Skeletal muscle cell (primary cell): ENCODE results near the gene TBCB.
A peak's percentile ranks its signal among the peaks of the same experiment; 100 is the strongest.

Experiments
- DNase-seq: peaks from one replicate; pipeline ENCODE4 v3.0.0-alpha.2; 2010; ENCODE audit warnings: low read depth
- H3K4me3 ChIP-seq: 2 replicates; pipeline ENCODE4 v1.5.1; 2011; ENCODE audit warnings: low read depth, mild to moderate bottlenecking, control low read depth, low read length, moderate library complexity

The TBCB gene

DNA sequence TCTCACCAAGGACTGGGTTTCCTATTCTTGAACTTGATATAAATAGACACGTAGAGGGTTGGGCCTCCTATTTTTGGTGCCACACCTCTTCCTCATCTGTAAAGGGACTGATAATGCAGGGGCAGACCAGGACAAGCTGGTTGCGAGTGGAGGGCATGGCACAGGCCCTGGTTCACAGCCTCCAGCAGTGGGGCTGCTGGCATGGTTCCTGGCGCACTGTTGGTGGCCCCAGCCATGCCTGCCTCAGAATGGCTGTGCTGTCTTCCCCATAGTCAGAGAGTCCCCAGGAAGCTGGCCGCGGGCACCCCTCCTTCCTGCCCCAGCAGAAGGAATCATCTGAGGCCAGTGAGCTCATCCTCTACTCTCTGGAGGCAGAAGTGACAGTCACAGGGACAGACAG, 14.8 kb upstream of the TBCB start:
- no peak for DNase-seq
- H3K4me3 ChIP-seq = no peak overlapping the region

DNA sequence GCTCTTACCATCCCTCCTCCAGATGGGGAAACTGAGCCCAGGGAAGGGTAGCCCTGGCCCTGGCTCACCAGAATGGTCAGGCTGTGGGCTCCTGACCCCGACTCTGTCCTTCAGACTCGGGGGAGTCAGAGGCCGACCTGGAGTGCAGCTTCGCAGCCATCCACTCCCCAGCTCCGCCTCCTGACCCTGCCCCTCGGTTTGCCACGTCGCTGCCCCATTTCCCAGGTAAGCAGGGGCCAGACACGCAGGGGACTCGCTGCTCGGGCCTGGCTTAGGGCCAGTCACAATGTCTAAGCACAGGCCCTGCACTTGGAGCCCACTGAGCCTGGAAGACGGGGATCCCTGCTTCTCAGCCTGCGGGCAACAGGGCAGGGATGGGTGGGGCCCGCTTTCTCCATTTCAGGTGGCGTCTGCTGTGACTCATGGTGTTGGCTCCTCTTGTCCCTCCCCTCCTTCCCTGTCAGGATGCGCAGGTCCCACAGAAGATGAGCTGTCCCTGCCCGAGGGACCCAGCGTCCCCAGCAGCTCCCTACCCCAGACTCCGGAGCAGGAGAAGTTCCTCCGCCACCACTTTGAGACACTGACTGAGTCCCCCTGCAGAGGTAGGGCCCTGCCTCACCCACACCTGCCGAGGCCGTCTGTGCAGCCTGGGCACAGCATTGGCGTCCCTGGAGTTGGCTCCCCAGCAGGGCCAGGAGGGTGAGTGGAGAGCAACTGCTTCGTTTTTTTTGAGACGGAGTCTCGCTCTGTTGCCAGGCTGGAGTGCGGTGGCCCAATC, 13.5 kb upstream of the TBCB start:
- no peak overlapping the region for H3K4me3 ChIP-seq
- no peak for DNase-seq

DNA sequence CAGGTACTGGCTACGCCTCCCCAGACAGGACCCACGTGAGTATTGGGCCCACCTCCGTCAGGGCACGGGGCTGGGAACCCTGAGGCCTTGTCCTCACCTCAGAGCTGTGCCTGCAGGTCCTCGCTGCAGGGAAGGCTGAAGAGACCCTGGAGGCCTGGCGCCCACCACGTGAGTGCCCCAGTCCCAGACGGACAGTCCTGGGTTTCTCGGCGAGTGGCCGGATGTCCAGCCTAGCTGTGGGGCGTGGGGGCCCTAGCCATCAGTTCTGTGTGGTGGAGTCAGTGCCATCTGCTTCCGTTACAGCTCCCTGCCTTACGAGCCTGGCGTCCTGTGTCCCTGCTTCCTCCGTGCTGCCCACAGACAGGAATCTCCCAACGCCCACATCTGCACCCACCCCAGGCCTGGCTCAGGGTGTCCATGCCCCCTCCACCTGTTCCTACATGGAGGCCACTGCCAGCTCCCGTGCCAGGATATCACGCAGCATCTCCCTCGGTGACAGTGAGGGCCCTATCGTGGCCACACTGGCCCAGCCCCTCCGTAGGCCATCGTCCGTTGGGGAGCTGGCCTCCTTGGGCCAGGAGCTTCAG, 12.1 kb upstream of the TBCB start:
- no peak overlapping the region for H3K4me3 ChIP-seq
- no peak for DNase-seq

DNA sequence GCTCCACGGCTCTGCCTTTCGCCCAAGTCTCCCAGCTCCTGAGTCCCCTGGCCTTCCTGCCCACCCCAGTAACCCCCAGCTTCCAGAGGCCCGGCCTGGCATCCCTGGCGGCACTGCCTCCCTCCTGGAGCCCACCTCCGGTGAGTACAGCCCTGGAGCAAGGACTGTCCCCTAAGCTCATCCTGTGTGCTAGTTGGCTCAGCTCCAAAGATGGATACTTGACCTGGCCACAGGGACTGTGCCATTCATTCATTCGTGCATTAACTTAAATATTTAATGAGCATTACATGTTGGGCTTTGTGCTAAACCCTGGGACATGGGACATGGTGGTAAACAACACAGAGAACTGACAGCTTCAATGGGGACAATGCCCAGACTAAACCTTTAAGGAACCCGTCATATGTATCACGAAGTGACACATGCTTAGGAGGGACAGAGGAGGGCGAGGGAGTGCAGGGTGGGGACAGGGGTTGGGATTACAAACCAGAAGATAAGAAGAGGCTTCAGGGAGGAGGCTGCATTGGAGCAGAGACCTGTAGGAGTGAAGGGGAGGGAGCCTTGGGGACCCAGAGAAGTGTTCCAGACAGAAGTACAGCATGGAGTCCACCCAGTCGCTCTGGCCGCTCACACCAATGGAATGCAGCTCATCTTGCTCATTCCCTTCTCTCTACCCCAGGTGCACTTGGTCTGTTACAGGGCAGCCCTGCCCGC, 11.3 kb upstream of the TBCB start:
- no peak for DNase-seq
- H3K4me3 ChIP-seq = no peak overlapping the region

DNA sequence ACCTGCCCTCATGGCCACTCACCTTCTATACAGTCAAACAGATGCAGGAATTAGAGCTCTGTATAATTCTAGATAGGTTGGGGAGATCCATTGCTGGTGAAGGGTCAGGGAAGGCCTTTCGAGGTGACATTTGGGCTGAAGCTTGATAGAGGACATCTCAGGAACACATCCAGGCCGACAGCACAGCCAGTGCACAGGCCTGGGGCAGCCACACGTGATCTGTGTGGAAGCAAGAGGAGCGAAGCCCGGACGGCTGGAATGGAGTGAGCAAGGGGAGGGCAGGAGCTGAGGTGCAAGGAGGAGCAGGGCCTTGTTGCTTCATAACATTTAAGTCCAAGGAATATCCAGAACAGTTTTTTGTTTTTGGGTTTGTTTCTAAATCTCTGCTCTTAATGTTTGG, 8.8 kb upstream of the TBCB start:
- no peak for DNase-seq
- no peak overlapping the region for H3K4me3 ChIP-seq

DNA sequence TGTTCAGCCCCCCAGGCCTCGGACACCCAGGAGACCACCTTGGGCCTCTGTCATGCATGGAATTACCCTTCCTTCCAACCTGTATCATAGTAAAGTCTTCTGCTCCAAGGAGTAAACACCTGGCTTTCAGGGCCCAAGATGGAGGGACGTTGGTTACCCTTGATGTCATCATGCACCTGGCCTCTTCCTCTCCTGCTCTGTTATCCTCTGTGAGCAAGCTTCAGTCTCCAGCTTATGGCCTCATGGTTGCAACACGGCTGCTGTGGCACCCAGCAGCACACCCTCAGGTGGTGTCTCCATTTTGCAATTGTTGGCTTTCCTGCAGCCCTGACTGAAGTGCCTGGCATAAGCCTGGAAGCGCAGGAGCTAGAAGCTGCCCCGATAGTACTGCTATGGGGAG, 8.3 kb upstream of the TBCB start:
- no peak for DNase-seq
- no peak overlapping the region for H3K4me3 ChIP-seq

DNA sequence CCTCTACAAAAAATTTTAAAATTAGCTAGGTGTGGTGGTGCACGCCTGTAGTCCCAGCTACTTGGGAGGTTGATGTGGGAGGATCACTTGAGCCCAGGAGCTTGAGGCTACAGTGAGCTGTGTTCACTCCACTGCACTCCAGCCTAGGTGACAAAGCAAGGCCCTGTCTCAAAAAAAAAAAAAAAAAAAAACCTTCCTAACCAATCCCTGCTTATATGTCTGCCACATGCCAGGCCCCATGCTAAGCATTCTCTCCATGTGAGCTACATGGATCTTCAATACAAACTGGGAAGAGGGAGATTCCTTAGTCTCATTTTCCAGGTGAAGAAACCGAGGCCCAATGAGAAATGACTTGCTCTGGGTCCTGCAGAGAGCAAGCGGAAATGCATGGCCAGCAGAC, 6.6 kb upstream of the TBCB start:
- no peak for DNase-seq
- no peak overlapping the region for H3K4me3 ChIP-seq

DNA sequence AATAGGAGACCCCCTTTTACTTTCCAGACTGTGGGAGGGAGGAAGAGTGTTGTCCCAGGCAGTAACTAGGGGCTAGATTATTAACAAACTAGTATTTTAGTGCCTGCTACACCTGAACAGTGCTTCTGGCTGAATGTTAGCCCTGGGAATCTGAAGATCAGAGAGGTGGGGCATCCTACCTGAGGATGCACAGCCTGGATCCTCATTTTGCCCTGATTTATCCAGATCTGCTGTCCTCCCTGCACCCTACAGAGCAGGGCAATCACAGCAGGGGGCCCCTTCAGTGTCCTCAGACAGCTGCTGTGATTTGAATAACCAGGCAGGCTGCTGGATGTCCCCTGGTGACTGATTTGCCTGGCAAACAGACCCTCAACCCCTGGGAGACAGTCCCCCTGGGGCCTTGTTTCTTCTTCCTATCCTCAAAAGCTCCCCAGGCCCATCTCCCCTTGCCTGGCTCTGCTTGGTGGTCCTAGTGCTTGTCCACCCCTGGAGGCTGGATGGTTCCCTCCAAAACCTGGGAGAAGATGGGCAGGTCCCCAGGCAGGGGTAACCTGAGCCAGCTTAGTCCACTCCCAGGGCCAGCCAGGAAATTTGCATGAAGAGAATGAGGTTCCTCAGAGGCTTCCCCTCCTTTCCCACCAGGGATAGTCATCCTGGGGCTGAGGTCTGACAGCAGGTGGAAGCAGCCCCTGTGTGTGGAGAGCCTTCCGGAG, 4.6 kb upstream of the TBCB start, which contains the start of gene OVOL3:
TSS of gene OVOL3 (plus strand) at position 657 of the 713 bp plus-strand sequence. CDS start 60 bp downstream, outside the sequence.
- DNase-seq = no peak

DNA sequence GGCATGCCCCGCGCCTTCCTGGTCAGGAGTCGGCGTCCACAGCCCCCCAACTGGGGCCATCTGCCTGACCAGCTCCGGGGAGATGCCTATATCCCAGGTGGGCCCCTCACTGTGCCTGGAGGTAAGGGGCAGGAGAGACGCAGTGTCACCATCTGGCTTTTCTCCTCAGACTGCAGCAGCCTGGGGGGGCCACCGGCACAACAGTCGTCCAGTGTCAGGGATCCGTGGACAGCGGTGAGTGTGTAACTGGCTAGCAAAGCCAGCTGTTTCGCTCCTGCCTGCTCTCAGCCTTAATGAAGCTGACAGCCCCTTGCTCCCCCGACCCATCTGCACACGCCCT, 4.1 kb upstream of the TBCB start:
- DNase-seq = no peak
- no peak overlapping the region for H3K4me3 ChIP-seq

More for the DNA sequence above, 4.6 kb upstream of the TBCB start, which contains the start of gene OVOL3:
- no peak within 1 kb of the TSS for H3K4me3 ChIP-seq

DNA sequence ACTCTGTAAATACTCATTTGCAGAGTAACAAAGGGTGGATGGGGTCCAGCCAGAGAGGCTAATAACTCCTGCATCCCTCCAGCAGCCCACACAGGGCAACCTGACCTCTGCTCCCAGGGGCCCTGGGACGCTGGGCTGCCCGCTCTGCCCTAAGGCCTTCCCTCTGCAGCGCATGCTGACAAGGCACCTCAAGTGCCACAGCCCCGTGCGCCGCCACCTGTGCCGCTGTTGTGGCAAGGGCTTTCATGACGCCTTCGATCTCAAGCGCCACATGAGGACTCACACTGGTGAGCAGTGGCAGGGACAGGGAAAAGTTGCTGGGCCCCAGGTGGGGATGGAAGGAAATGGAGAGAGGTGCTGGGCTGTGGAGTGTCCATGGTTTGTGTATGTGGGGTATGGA, 2.6 kb upstream of the TBCB start:
- no peak overlapping the region for H3K4me3 ChIP-seq
- no peak for DNase-seq

DNA sequence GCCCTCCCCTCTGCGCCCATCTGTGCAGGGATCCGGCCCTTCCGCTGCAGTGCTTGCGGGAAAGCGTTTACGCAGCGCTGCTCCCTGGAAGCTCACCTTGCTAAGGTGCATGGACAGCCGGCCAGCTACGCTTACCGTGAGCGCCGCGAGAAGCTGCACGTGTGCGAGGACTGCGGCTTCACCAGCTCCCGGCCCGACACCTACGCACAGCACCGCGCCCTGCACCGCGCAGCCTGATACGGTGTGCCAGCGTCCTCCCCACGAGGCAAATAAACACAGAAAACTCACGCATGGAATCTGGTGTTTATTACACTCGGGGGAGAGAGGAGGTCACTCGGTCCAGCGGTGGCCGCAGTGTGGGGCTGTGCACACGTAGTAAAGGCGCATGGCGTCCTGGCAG, 1.8 kb upstream of the TBCB start:
- DNase-seq = no peak
- peak overlapping the region; percentile 90 for H3K4me3 ChIP-seq

DNA sequence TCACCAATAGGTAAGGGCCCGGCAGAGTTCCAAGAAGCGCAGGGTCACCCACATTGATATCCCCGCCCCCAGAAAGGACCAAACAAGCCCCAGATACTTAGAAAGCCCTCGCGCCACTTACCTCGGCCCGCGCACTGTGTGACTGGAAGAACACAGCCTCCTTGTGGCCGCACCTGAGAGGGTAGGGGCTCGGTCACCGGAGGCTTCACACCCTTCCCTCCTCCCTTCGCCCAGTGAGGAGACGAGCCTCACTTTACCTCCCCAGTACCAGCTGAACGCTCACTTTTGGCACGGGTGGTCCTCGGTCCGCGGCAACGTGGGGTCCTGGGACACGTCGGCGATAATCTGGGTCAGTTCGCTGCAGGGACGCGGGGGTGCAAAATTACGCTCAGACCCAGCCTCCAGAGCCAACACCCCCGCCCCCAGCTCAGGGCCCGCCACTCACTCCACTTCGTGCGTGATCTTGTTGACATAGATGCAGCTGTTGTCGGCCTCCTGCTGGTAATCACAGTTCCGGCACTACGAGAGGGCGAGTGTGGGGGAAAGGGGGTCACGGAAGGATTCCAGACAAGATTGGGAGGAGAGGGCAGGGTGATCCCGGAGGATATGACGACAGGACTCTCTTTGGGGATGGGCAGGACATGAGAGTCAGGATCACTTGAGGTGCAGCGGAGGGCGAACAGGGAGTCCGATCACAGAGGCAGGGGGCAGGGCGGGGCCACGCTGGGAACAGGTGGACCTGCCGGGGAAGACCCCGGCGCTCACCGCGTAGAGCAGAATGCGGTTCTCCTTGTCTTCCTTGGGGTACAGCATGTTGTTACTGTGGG, 1.2 kb upstream of the TBCB start:
- H3K4me3 ChIP-seq = peak overlapping the region; percentile 90
- DNase-seq = no peak

DNA sequence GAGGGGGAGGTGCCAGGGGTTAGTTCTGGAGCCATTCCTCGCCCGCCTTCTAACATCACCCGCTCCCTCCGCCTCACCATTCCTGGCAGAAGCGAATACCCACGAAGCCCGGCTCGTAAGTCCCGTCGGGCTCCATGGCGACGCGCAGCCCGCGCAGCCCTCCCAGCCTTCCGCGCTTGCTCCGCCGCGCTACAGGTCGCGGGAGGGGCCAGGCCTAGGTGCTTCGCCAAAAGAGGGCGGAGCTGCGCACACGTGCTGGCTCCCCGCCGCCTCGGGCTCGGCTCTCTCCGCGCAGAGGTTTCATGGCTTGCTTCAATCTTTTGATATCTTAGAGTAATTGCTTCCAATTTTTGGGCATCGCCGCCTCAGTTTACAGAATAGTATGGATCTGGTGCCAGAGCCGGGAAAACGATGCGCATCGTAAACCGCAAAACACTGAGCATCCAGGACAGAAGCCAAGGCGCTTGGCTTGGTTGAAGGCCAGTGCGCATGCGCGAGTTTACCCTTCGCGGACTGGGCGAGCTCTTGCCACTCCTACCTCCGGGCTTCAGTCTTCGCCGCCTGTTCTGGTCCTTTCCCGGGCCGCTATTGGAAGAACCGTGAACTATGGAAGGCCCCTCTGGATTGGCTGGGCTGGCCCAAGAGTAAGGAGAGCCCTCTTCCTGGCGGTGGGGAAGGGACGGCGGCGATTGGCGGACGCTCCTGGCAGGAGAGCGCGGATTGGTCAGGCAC, 381 bp upstream of the TBCB start, which contains the start of gene POLR2I:
TSS of gene POLR2I (minus strand) at position 155 of the 732 bp plus-strand sequence. CDS start at position 136, 19 bp downstream.
- DNase-seq = peak; percentile 99

DNA sequence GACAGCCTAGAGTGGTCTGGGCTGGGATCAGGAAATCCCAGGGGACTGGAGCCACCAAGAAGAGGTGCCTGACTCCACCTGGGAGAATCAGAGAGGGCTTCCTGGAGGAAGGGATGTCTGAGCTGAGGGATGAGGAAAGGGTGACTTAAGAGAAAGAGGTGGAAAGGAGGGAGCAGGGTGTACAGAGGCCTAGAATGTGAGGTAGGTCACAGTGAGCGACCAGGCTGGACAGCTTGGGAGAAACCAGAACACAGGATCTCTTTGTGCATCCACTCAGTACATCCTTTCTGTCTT, 1.0 kb downstream of the TBCB start:
- peak overlapping the region; percentile 90 for H3K4me3 ChIP-seq
- no peak for DNase-seq

More for the DNA sequence above, 381 bp upstream of the TBCB start, which contains the start of gene POLR2I:
- H3K4me3 ChIP-seq = peak within 1 kb of the TSS; percentile 90

DNA sequence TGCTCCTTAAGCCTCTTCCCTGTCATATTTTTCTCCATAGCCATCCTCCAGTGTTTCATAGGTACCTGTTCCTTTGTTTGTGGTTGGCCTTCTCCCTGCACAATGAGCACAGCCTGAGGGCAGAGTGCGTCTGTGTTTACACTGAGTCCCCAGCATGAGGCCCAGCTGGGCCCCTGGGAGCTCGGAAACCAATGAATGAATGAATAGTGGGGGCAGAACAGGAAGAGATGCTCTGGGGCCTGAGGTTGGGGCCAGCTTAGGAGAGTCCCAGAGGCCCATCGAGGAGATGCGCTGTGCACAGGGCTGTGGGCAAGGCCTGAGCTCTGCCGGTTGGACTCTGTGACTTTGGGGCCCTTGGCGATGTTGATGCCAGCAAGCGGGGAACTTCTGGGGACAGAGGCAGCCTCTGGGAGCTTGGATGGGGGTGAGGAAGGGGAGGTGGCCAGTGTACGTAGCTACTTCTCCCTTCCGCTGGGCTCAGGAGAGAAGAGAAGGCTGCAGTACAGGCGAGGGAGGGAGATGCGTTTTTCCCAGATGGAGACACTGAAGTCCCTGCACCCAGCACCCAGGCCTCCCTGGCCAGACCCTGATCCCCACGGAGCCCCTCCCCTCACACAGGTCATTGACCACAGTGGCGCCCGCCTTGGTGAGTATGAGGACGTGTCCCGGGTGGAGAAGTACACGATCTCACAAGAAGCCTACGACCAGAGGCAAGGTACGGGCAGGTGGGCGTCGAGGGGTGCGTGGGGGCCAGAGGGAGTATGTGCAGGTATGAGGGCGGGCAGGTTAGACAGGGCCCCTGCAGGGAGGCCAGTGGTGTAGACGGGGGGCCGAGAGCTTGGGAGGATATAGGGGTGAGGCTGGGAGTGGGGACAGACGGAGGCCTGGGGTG, 5.1 kb downstream of the TBCB start:
- no peak overlapping the region for H3K4me3 ChIP-seq
- DNase-seq = no peak

DNA sequence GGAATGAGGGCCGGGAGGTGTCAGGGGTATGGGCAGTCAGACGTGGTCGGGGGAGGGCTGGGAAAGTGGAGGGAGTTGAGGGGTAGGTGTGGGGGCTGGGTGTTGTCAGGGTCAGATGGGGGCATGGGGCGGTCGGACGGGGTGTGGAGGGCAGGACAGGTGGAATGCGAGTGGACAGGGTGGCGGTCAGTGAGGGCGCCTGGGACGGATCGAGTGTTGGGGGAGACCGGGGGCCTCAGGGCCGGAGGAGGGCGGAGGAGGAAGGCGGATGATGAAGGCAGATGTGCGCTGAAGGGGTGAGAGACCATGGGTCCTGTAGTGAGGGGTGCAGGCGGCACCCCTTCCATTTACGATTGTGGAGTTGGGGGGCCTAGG, 5.7 kb downstream of the TBCB start:
- DNase-seq = no peak
- H3K4me3 ChIP-seq = no peak overlapping the region

DNA sequence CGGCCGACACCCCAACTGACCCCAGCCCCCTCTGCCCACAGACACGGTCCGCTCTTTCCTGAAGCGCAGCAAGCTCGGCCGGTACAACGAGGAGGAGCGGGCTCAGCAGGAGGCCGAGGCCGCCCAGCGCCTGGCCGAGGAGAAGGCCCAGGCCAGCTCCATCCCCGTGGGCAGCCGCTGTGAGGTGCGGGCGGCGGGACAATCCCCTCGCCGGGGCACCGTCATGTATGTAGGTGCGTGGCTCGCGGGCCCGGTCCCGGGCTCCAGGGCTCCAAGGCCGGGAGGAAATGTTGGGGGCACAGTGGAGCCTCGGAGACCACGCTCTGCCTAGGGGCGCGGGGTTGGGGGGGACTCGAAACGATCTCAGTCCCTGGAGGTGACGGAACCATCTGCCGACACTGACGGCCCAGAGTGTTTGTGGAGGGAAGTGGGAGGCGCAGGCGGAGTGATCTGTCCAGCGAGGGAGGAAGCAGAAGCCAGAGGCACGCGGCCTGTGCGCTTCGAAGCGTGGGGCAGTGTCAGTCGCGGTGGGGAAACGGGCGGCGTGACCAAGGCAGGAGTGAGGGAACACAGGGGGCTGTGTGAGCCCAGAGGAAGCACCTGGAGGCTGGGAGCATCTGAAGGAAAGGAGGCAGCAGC, 6.3 kb downstream of the TBCB start:
- H3K4me3 ChIP-seq = no peak overlapping the region
- no peak for DNase-seq
